Adipocyte (in vitro differentiated cells): Measurements from ENCODE around the gene ATP13A3.
"Not testable (repeated sequence)": the region's sequence is repeated elsewhere in the genome, so short reads cannot be mapped to it uniquely, and the experiment has no call there.

ENCODE experiments used
- DNase-seq: peaks from one replicate; pipeline ENCODE4 v3.0.0-alpha.2; 2015; ENCODE audit warnings: low read depth
- H3K27me3 ChIP-seq: replicated peaks from 2 replicates; pipeline ENCODE4 v1.7.0; 2013; ENCODE audit warnings: mild to moderate bottlenecking, low read length, moderate library complexity; ENCODE audit not compliant: control insufficient read depth, insufficient read depth
- H3K36me3 ChIP-seq: 2 replicates; pipeline ENCODE4 v1.7.0; 2013; ENCODE audit warnings: low read length, mild to moderate bottlenecking, moderate library complexity; ENCODE audit not compliant: control insufficient read depth, insufficient read depth, severe bottlenecking
- H3K4me1 ChIP-seq: 2 replicates; pipeline ENCODE4 v1.7.0; 2013; ENCODE audit warnings: mild to moderate bottlenecking, low read length, moderate library complexity; ENCODE audit not compliant: control insufficient read depth, insufficient read depth
- H3K4me3 ChIP-seq: 2 replicates; pipeline ENCODE4 v1.7.0; 2013; ENCODE audit warnings: mild to moderate bottlenecking, low read length, moderate library complexity
- H3K9ac ChIP-seq: 2 replicates; pipeline ENCODE4 v1.7.0; 2013; ENCODE audit warnings: mild to moderate bottlenecking, low read length, moderate library complexity
- H3K9me3 ChIP-seq: 2 replicates; pipeline ENCODE4 v1.7.0; 2013; ENCODE audit warnings: mild to moderate bottlenecking, low read length, moderate library complexity; ENCODE audit not compliant: control insufficient read depth

Gene ATP13A3

DNA sequence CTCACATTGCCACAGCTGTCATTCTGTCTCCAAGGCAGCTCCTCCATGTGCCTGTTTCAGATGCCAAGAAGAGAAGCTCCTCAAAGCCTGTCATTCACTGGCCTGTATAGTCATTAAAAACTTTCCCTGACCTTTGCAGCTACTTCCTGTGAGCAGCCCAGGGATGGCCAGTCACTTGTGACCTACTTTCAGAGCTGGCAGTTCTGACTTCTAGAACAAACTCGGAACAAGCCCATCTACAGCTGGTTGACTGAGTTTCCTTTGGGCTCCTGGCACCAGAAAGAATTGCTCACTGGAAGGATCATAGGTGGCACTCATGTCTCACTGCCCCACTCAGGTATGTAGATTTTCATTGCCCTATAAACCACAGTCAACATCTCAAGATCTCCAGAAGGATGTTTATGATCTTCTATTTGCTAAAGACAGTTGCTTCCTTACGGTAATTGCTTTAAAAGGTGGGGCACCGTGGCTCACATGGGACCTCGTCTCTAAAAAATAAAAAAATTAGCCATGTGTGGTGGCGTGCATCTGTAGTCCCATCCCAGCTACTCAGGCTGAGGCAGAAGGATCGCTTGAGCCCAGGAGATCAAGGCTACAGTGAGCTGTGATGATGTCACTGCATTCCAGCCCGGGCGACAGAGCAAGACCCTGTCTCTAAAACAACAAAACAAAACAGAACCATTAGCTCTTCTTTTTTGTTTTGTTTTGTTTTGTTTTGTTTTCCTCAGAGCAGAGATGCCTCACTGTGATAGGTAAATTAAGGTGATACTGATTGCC lies 11.2 kb upstream of the ATP13A3 start:
- Histone ChIP-seq H3K9me3 (no peaks in the 10 kb centered on the region), H3K36me3 (no peaks in the 10 kb centered on the region), H3K9ac (peak overlapping the region; percentile 57), H3K4me3 (peak overlapping the region; percentile 61), H3K4me1 (peaks cover 44% of the 10 kb centered on the region), H3K27me3 (no peaks in the 10 kb centered on the region)
- no peak for DNase-seq

DNA sequence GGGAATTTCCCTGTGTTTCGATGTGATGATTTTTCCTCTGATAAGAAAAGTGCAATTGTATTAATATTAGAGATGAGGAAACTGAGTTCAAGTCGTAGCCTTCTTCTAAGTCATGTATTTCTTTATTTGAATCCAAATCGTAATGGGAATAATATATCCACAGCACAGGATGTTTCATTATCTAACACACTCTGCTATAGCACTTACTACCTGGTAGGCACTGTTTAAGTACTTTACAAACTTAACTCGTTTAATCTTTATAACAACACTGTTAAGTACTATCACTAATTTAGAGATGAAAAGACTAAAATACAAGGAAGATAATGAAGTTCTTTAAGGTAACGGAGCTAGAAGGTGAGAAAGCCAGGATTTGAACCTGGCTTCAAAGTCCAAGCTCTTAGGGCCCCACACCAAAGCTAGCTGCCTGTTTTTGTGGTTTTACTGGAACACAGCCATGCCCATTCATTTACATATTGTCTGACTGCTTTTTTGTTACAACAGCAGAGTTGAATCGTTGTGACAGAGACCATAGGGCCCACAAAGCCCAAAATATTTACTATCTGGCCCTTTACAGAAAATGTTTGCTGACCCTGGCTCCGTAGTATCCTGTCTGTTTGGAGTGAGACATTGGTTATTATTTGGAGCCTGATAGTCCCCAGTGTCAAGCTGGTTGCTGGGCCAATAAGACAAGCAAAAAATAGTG lies 9.6 kb upstream of the ATP13A3 start:
- H3K36me3 ChIP-seq = no peaks in the 10 kb centered on the region
- no peak overlapping the region for H3K4me3 ChIP-seq
- peaks cover 44% of the 10 kb centered on the region for H3K4me1 ChIP-seq
- no peak for DNase-seq
- no peaks in the 10 kb centered on the region for H3K27me3 ChIP-seq
- H3K9ac ChIP-seq = no peak overlapping the region
- H3K9me3 ChIP-seq = no peaks in the 10 kb centered on the region

DNA sequence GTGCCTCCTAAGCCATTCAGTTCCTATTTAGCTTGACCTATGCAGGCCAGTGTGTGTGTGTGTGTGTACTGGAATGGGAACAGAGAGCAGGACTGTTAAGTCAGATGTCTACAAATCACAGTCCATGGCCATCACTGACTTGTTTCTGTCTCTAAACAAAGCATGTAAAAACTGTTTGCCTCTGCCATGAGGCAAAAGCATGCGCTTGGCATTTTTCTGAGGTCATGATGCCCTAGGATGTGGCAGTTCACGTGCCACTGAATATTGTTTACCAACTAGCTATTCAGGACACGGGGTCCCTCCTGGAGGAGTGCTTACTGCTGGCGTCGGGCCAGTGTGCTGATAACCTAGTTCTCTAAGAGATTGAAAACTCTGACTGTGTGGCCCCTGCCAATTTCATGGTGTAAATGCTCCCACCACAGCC lies 8.2 kb upstream of the ATP13A3 start:
- no peak for DNase-seq

DNA sequence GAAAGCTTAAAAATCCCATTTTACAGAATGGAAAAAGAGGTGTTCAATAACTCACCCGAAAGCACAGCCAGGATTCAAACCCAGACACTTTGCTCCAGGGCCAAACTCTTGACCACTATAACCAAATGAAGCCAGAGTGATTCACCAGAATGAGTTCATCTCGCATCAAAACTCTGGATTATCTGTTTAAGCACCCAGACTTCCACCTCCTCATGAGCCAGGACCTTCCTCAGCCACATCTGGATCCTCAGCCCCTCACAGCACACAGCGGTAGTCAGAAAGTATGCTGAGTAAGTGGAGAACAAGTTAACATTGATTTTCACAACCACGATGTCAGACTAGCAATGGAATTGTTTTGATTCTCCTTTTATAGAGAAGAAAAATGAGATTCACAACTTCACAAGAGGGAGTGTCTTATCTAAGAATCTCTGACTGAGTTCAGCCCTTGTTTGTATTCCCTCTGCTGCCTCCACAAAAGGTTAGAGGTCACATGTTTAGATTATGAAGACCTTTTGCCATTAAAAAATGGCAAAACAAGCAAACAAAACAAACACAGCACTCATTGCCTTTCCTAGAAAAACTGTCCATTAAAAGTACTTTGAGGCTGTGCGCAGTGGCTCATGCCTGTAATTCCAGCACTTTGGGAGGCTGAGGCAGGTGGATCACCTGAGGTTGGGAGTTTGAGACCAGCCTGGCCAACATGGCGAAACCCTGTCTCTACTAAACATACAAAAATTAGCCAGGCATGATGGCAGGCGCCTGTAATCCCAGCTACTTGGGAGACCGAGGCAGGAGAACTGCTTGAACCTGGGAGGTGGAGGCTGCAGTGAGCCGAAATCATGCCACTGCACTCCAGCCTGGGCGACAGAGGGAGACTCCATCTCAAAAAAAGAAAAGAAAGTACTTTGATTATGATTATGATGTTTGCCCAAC lies 7.5 kb upstream of the ATP13A3 start:
- peak; percentile 77 for DNase-seq
- H3K9me3 ChIP-seq, H3K27me3 ChIP-seq, H3K36me3 ChIP-seq: not testable (repeated sequence)
- Histone ChIP-seq H3K4me3 (peak overlapping the region; percentile 38), H3K9ac (peak overlapping the region; percentile 59), H3K4me1 (peaks cover 53% of the 10 kb centered on the region)

More for the DNA sequence above, 8.2 kb upstream of the ATP13A3 start:
- H3K36me3 ChIP-seq = no peaks in the 10 kb centered on the region
- H3K27me3 ChIP-seq = no peaks in the 10 kb centered on the region
- no peak overlapping the region for H3K4me3 ChIP-seq
- no peaks in the 10 kb centered on the region for H3K9me3 ChIP-seq
- H3K9ac ChIP-seq = no peak overlapping the region
- peaks cover 46% of the 10 kb centered on the region for H3K4me1 ChIP-seq

DNA sequence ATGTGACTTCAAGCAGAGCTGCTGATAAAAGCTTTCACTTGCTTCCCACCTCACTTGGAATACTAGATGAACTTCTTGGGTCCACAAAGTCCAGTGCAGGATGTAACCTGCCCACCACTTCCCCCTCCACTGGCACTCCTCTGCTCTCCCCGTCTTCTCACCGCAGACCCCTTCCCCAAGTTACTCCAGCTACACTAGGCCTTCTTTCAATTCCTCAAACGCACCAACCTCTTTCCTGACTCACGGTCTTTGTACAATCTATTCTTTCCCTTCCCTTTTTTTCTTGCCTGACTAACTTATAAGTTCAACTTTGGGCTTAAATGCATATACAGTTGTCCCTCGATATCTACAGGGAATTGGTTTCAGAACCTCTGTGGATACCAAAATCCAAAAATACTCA lies 5.2 kb upstream of the ATP13A3 start:
- DNase-seq = no peak
- H3K4me1 ChIP-seq = peaks cover 58% of the 10 kb centered on the region
- no peaks in the 10 kb centered on the region for H3K27me3 ChIP-seq
- no peaks in the 10 kb centered on the region for H3K9me3 ChIP-seq
- H3K4me3 ChIP-seq = no peak overlapping the region
- H3K9ac ChIP-seq = no peak overlapping the region
- no peaks in the 10 kb centered on the region for H3K36me3 ChIP-seq

DNA sequence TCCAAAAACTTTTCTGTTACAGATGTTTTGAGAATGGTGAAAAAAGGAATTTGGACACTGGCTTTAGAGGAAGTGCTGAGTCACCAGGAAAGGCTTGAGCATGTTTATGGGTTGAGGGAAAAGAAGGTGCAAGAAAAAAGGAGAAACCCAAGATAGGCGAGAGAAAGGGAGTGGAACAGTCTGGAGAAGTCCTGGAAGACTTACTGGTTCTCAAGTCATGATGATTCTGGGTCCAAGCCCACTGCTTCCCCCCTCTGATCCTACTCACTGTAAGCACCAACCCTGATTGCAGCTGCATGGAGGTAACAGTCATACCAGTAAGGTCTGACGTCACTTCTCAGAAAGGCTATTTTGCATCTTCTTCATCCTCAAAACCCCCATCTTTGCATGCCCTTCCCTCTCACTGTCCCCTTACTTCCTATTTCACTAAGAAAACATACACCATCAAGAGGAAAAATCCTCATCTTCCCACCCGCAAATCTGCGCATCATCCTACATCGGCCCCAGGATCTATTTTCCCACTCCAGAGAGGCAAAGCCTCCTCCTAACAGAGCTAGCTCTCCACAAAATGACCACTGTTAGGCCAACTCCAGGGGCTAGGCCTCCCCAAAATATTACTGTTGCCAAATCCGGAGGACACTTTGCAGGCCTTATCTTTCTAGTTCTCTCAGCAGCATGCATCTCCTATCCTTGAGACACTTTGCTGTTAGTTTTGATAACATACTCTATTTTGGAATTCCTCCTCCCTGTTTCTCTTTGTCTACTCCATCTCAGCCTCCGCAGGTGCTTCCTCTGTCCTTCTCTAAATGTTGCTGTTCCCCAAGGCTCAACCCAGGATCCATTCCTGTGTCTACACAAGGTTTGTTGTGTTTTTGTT lies 3.2 kb upstream of the ATP13A3 start:
- Histone ChIP-seq H3K9me3 (no peaks in the 10 kb centered on the region), H3K4me1 (peaks cover 51% of the 10 kb centered on the region), H3K4me3 (no peak overlapping the region), H3K9ac (peak overlapping the region; percentile 51), H3K36me3 (no peaks in the 10 kb centered on the region), H3K27me3 (no peaks in the 10 kb centered on the region)
- no peak for DNase-seq

DNA sequence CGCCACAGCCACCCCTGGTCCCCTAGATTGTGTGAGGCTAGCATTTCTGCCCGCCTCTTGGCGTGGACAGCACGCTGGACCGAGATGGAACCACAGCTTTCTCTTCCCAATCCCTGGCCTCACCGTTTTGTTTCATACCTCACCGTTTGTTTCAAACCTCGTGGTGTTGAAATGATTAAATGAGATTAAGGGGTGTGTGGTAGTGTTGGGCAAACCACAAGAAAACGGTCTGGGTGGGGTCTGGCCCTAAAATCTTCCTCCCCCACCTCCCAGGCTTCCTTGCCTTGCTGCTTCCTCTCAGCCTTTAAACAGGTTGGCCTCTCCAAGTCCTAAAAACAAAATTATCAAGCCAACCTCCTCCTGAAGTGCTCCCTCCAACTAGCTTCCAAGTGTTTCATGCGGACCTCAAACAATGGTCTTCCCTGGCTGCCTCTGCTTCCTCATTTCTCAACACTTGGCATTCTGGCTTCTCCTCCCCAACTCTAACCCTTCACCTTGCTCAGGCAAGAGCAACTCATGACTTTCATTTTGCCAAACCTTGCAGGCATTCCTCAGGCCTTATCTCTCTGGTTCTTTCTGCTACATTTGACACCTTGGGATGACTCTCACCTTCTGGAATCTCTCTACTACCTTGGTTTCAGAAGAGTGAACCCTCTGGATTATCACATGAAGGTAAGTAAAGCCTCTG lies 1.4 kb upstream of the ATP13A3 start:
- Histone ChIP-seq H3K36me3 (peaks cover 9% of the 10 kb centered on the region), H3K27me3 (no peaks in the 10 kb centered on the region), H3K9ac (peak overlapping the region; percentile 81), H3K4me3 (peak overlapping the region; percentile 83), H3K9me3 (no peaks in the 10 kb centered on the region), H3K4me1 (peaks cover 52% of the 10 kb centered on the region)
- DNase-seq = no peak

DNA sequence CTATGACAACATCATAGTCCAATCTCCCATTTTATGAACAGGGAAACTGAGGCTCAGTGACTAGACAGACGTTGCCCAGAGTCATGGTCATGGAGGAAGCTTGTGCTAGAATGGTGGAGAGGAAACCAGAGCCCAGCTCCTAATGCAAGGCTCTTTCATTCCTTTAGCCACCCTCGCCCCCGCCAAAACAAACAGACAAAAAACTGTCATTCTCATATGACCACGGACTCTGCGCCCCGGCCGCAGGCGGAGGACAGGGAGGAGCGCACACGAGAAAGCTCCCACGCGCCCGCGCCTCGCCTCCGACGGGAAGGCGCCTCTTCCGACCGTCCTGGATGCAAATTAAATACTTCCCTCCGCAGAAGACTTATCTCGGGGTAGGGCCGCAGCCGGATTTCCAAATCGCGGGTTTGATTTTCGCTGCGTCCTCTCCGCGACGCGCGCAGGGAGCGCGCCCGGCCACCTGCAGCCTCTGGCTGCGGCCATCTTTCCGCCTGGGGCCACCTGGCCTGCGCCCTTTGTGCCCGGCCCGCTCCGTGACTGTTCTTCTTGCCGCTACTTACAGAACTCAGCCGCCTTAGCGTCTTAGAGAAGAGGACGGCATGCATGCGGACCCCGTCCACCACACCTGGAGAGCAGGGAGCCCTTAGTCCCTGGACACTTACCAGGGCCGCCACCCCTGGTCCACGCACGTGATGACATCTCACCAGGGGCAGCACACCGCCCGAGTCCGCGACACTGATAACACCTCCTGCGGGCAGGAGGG lies 670 bp upstream of the ATP13A3 start:
- H3K4me3 ChIP-seq = peak overlapping the region; percentile 83
- H3K9me3 ChIP-seq = no peaks in the 10 kb centered on the region
- H3K36me3 ChIP-seq = peaks cover 13% of the 10 kb centered on the region
- peak overlapping the region; percentile 81 for H3K9ac ChIP-seq
- H3K27me3 ChIP-seq = no peaks in the 10 kb centered on the region
- DNase-seq = peak; percentile 46
- H3K4me1 ChIP-seq = peaks cover 54% of the 10 kb centered on the region

DNA sequence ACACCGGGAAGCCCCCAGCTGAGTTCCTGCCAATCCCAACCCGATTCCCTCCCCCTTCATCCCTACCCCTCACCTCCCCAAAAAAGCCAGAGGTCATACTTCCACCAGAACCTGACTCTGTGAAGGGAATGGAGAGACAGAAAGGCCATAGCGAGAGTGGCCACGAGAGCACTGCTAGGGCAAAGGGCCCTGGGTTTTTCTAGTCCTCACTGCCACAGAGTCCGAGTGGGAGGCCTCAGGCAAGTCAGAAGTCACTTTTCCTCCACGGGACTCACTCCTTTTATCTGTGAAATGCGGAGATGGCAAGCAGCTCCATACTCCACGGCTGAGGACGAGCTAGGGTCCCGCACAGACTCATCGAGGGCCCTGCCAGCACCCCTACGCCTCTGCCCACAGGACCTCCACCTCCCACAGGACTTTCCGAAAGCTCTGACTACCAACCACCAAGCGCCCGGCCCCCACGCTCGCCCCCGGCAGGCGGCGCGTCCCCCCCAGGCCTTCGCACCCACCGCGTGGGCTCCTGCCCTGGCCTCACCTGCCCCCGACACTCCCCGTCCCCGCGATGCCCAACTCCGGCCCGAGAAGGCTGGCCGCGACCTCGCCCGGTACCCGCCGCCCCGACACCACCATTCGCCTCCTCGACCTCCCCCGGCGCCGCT lies 792 bp downstream of the ATP13A3 start:
- H3K27me3 ChIP-seq = no peaks in the 10 kb centered on the region
- H3K9ac ChIP-seq = peak overlapping the region; percentile 97
- H3K9me3 ChIP-seq = no peaks in the 10 kb centered on the region
- H3K36me3 ChIP-seq = peaks cover 14% of the 10 kb centered on the region
- H3K4me3 ChIP-seq = peak overlapping the region; percentile 97
- H3K4me1 ChIP-seq = peaks cover 69% of the 10 kb centered on the region
- peak; percentile 68 for DNase-seq
